HepG2 (cell line): ENCODE data around the gene COMMD7. TPM values are rescaled to one million over a fixed set of nuclear protein-coding genes. Genes with fewer than 3 reads are reported as not detected.

Experiments used
- FOSL2 ChIP-seq: sonication (generic); formaldehyde crosslinking; IDR thresholded peaks from 2 replicates; pipeline ENCODE4 v1.4.0; 2020; ENCODE audit warnings: missing genetic modification reagents
- HINFP ChIP-seq: sonication (generic); formaldehyde crosslinking; IDR thresholded peaks from 2 replicates; pipeline ENCODE4 v1.4.0; 2020; ENCODE audit warnings: low read depth, mild to moderate bottlenecking, missing genetic modification reagents
- HNF4A ChIP-seq: sonication (generic); formaldehyde crosslinking; IDR thresholded peaks from 2 replicates; pipeline ENCODE4 v1.4.0; 2020; ENCODE audit warnings: missing genetic modification reagents
- MXD3 ChIP-seq: IDR thresholded peaks from 2 replicates; pipeline ENCODE4 v1.6.1; 2016; ENCODE audit warnings: mild to moderate bottlenecking, missing biosample characterization, missing genetic modification reagents
- POLR2A ChIP-seq, 2 experiments: IDR thresholded peaks; 2 replicates each; pipeline ENCODE4 v1.6.1; 2011; ENCODE audit warnings: low read depth in 2 of 2, low read length in 2 of 2, mild to moderate bottlenecking in 1 of 2, moderate library complexity in 1 of 2; ENCODE audit not compliant: insufficient read depth in 1 of 2
- RFX3 ChIP-seq: IDR thresholded peaks from 2 replicates; pipeline ENCODE4 v1.6.1; 2016; ENCODE audit warnings: missing biosample characterization, missing genetic modification reagents
- SRF ChIP-seq: IDR thresholded peaks from 2 replicates; pipeline ENCODE4 v1.6.1; 2011; ENCODE audit warnings: mild to moderate bottlenecking, low read depth, low read length, moderate library complexity
- TAF15 ChIP-seq: fragments of 200-400 bp; formaldehyde crosslinking; IDR thresholded peaks from one replicate; pipeline ENCODE4 v1.6.1; 2018; ENCODE audit warnings: mild to moderate bottlenecking, low read depth, low read length; ENCODE audit not compliant: poor library complexity, severe bottlenecking
- TCF12 ChIP-seq, 2 experiments: fragments of 450-650 bp in 1 of 2; sonication (generic) in 1 of 2; formaldehyde crosslinking in 1 of 2; IDR thresholded peaks; 2 replicates each; pipeline versions ENCODE4 v1.6.1 to v1.8.0; 2017 to 2022; ENCODE audit warnings: antibody characterized with exemption in 1 of 2, mild to moderate bottlenecking in 1 of 2, missing genetic modification reagents in 1 of 2, moderate library complexity in 1 of 2
- THAP9 ChIP-seq: sonication (generic); formaldehyde crosslinking; IDR thresholded peaks from 2 replicates; pipeline ENCODE4; 2020; ENCODE audit warnings: missing genetic modification reagents, mild to moderate bottlenecking, borderline replicate concordance
- ZBTB44 ChIP-seq: sonication (generic); formaldehyde crosslinking; IDR thresholded peaks from 2 replicates; pipeline ENCODE4 v1.4.0; 2020; ENCODE audit warnings: missing genetic modification reagents
- ZFP62 ChIP-seq: sonication (generic); formaldehyde crosslinking; IDR thresholded peaks from 2 replicates; pipeline ENCODE4 v1.4.0; 2020; ENCODE audit warnings: missing genetic modification reagents
- ZNF468 ChIP-seq: sonication (generic); formaldehyde crosslinking; IDR thresholded peaks from 2 replicates; pipeline ENCODE4 v1.8.0; 2022; ENCODE audit warnings: mild to moderate bottlenecking, moderate library complexity, missing genetic modification reagents
- ZNF552 ChIP-seq: sonication (generic); formaldehyde crosslinking; IDR thresholded peaks from 2 replicates; pipeline ENCODE4 v1.9.0; 2022; ENCODE audit warnings: missing genetic modification reagents, mild to moderate bottlenecking, borderline replicate concordance
- ZNF614 ChIP-seq: IDR thresholded peaks from 2 replicates; pipeline ENCODE4 v1.6.1; 2018; ENCODE audit warnings: missing biosample characterization, missing genetic modification reagents, inconsistent platforms, borderline replicate concordance
- ZNF75D ChIP-seq: sonication (generic); formaldehyde crosslinking; IDR thresholded peaks from 2 replicates; pipeline ENCODE4 v1.8.1; 2023; ENCODE audit warnings: missing genetic modification reagents, mild to moderate bottlenecking, borderline replicate concordance
- ZNF879 ChIP-seq: sonication (generic); formaldehyde crosslinking; IDR thresholded peaks from 2 replicates; pipeline ENCODE4 v1.8.1; 2023; ENCODE audit warnings: missing genetic modification reagents
- polyA plus RNA-seq, 8 experiments: library from polyadenylated mRNA; depleted of rRNA in 3 of 8; stranded (reverse) in 7 of 8; unstranded in 1 of 8; fragments of >200 nt; fragmentation: Illumina TruSeq in 4 of 8; extraction: Trizol in 4 of 8; gene quantifications; 2 replicates each; pipeline versions ENCODE4 v1.2.1 to v1.2.3, GENCODE V29; 2011 to 2016; ENCODE audit warnings: low read depth in 4 of 8, missing spikeins in 1 of 8, mixed read lengths in 1 of 8; ENCODE audit not compliant: insufficient read depth in 1 of 8
- total RNA-seq, 5 experiments: library from RNA; depleted of rRNA; stranded (reverse); fragments of >200 nt; fragmentation: Illumina TruSeq; extraction: Trizol; gene quantifications; 2 replicates each; pipeline ENCODE4 v1.2.3, GENCODE V29; 2016; ENCODE audit warnings: low read depth in 1 of 5
- TF ChIP-seq, protein P1 (sequence below): sonication (generic); formaldehyde crosslinking; IDR thresholded peaks from 2 replicates; pipeline ENCODE4 v1.9.0; 2021; ENCODE audit warnings: missing genetic modification reagents, mild to moderate bottlenecking, borderline replicate concordance
- TF ChIP-seq, protein P2 (sequence below): sonication (generic); formaldehyde crosslinking; IDR thresholded peaks from 2 replicates; pipeline ENCODE4 v1.4.0; 2020; ENCODE audit warnings: missing genetic modification reagents

COMMD7 gene
- total and polyA plus RNA-seq, 2 of the 13 experiments (the other 11 are each of a cell fraction or from before 2014, with no cell fraction given), result 42.1 to 53.3 TPM

DNA sequence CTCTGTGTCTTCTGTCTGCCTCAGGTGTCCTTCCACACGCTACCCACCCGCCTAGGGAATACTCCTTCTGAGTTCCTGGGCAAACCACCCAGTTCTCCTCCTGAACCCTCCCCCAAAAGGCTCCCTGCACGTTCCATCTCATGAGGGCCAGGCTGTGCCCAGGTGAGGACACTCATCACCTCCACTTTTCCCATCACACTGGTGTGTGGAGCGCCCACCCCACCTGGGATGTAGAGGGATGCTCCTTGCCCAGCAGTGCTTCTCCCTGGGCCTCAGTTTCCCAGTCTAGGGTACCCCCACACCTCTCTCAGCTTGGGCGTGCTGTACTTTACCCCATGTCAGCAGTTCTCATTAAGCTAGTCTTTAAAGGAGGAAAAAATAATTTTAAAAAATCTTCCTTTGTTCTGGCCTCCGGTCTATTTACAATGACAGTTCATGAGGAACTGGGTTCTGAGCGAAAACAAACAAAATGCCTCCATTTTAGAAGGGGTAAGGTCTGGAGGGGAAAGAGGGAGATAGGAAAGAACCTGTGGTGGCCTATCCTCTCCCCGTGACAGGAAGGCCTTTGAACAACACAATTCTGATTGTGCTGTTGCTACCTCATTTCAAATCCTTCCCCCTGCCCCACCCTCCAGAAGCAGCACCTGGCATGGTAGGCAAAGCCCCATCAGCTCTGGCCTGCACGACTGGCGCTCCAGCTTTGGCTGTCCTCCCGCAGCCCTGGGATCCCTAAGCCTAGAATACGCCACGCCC lies 67.9 kb downstream of the COMMD7 start (continued):
- TF ChIP-seq, protein P1, sequence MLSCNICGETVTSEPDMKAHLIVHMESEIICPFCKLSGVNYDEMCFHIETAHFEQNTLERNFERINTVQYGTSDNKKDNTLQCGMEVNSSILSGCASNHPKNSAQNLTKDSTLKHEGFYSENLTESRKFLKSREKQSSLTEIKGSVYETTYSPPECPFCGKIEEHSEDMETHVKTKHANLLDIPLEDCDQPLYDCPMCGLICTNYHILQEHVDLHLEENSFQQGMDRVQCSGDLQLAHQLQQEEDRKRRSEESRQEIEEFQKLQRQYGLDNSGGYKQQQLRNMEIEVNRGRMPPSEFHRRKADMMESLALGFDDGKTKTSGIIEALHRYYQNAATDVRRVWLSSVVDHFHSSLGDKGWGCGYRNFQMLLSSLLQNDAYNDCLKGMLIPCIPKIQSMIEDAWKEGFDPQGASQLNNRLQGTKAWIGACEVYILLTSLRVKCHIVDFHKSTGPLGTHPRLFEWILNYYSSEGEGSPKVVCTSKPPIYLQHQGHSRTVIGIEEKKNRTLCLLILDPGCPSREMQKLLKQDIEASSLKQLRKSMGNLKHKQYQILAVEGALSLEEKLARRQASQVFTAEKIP (CRISPR knock-in tag), result no peak
- TF ChIP-seq TCF12 (IDR thresholded peaks at IDR 0.05) (no peak), TCF12 (CRISPR knock-in tag; IDR thresholded peaks at IDR 0.05) (no peak), HNF4A (CRISPR knock-in tag) (no peak), HINFP (CRISPR knock-in tag) (no peak), ZNF552 (CRISPR knock-in tag) (no peak), ZNF879 (CRISPR knock-in tag) (no peak), MXD3 (CRISPR knock-in tag) (no peak), SRF (no peak), RFX3 (CRISPR knock-in tag) (no peak), ZNF468 (no peak), FOSL2 (CRISPR knock-in tag) (no peak), THAP9 (no peak), ZBTB44 (CRISPR knock-in tag) (no peak), ZNF614 (CRISPR knock-in tag) (no peak), ZFP62 (no peak), POLR2A (IDR thresholded peaks at IDR 0.05; ENCODE audit: insufficient read depth in 1 of 2, low read depth in 2 of 2, low read length in 2 of 2) (no peak), TAF15 (no peak), ZNF75D (no peak)
- TF ChIP-seq, protein P2, sequence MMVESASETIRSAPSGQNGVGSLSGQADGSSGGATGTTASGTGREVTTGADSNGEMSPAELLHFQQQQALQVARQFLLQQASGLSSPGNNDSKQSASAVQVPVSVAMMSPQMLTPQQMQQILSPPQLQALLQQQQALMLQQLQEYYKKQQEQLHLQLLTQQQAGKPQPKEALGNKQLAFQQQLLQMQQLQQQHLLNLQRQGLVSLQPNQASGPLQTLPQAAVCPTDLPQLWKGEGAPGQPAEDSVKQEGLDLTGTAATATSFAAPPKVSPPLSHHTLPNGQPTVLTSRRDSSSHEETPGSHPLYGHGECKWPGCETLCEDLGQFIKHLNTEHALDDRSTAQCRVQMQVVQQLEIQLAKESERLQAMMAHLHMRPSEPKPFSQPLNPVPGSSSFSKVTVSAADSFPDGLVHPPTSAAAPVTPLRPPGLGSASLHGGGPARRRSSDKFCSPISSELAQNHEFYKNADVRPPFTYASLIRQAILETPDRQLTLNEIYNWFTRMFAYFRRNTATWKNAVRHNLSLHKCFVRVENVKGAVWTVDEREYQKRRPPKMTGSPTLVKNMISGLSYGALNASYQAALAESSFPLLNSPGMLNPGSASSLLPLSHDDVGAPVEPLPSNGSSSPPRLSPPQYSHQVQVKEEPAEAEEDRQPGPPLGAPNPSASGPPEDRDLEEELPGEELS, result no peak
